ENCODE data around the gene METTL13. TPM values are rescaled to one million over a fixed set of nuclear protein-coding genes. Genes with fewer than 3 reads are reported as not detected.

Gene METTL13
- total RNA-seq, 1 donor from 2014 or later: 25.1 TPM

GRCh38 chr1:171748651-171749050 is 32.8 kb upstream of the METTL13 start:
- TF ChIP-seq CTCF (IDR thresholded peaks at IDR 0.05): no peak
- intact Hi-C loops (cut with DNase I): no loop called here
- H3K9me3 ChIP-seq: no peaks in the 10 kb centered on the region
- no peak for ATAC-seq
- H3K4me3 ChIP-seq: no peak overlapping the region
- no peak overlapping the region for H3K27ac ChIP-seq
- no peaks in the 10 kb centered on the region for H3K36me3 ChIP-seq
- DNase-seq: no peak
- H3K4me1 ChIP-seq: peaks cover 4% of the 10 kb centered on the region
- no peaks in the 10 kb centered on the region for H3K27me3 ChIP-seq (ENCODE audit: low read depth)

- Histone ChIP-seq H3K9me3 (no peaks in the 10 kb centered on the region), H3K27me3 (ENCODE audit: low read depth) (no peaks in the 10 kb centered on the region), H3K4me1 (peaks cover 6% of the 10 kb centered on the region), H3K36me3 (no peaks in the 10 kb centered on the region), H3K4me3 (no peak overlapping the region), H3K27ac (no peak overlapping the region)
- DNase-seq: no peak
- ATAC-seq: no peak
- intact Hi-C loops (cut with DNase I): no loop called here
- no peak for TF ChIP-seq CTCF (IDR thresholded peaks at IDR 0.05)
These were observed 30.2 kb upstream of the METTL13 start for GRCh38 chr1:171751221-171751620.

- TF ChIP-seq CTCF (IDR thresholded peaks at IDR 0.05): no peak
- no peaks in the 10 kb centered on the region for H3K9me3 ChIP-seq
- no peaks in the 10 kb centered on the region for H3K27me3 ChIP-seq (ENCODE audit: low read depth)
- no peak for DNase-seq
- H3K4me1 ChIP-seq: peaks cover 6% of the 10 kb centered on the region
- ATAC-seq: no peak
- no peak overlapping the region for H3K27ac ChIP-seq
- H3K36me3 ChIP-seq: no peaks in the 10 kb centered on the region
- H3K4me3 ChIP-seq: no peak overlapping the region
- intact Hi-C loops (cut with DNase I): no loop called here
These were observed 28.3 kb upstream of the METTL13 start for GRCh38 chr1:171753182-171753581.

- H3K4me3 ChIP-seq: no peak overlapping the region
- no peak for TF ChIP-seq CTCF (IDR thresholded peaks at IDR 0.05)
- no peaks in the 10 kb centered on the region for H3K27me3 ChIP-seq (ENCODE audit: low read depth)
- H3K4me1 ChIP-seq: peaks cover 6% of the 10 kb centered on the region
- H3K9me3 ChIP-seq: no peaks in the 10 kb centered on the region
- H3K36me3 ChIP-seq: no peaks in the 10 kb centered on the region
- intact Hi-C loops (cut with DNase I): no loop called here
- peak overlapping the region; percentile 14 for H3K27ac ChIP-seq
- ATAC-seq (no peak), DNase-seq (no peak)
These were observed 27.6 kb upstream of the METTL13 start for GRCh38 chr1:171753685-171754352.

- Histone ChIP-seq H3K27ac (peak overlapping the region; percentile 14), H3K4me3 (no peak overlapping the region), H3K36me3 (no peaks in the 10 kb centered on the region), H3K27me3 (ENCODE audit: low read depth) (no peaks in the 10 kb centered on the region), H3K4me1 (peaks cover 6% of the 10 kb centered on the region), H3K9me3 (no peaks in the 10 kb centered on the region)
- peak; percentile 57 to 65 for ATAC-seq
- TF ChIP-seq CTCF (IDR thresholded peaks at IDR 0.05): no peak
- no peak for DNase-seq
- intact Hi-C loops (cut with DNase I): no loop called here
These were observed 27.1 kb upstream of the METTL13 start for GRCh38 chr1:171754353-171754705.

All from lower lobe of right lung (tissue), 2 donors.